HG03025 (cell line): ENCODE results near the gene FAHD2B.
"Not testable (repeated sequence)": the region's sequence is repeated elsewhere in the genome, so short reads cannot be mapped to it uniquely, and the experiment has no call there.

ENCODE experiments used
- ATAC-seq: cut with Tn5 transposase; IDR thresholded peaks from one replicate; pipeline ENCODE4 v1.9.1; 2021; ENCODE audit warnings: mild to moderate bottlenecking, moderate library complexity; ENCODE audit not compliant: unreplicated experiment, low FRiP score

Gene FAHD2B

DNA sequence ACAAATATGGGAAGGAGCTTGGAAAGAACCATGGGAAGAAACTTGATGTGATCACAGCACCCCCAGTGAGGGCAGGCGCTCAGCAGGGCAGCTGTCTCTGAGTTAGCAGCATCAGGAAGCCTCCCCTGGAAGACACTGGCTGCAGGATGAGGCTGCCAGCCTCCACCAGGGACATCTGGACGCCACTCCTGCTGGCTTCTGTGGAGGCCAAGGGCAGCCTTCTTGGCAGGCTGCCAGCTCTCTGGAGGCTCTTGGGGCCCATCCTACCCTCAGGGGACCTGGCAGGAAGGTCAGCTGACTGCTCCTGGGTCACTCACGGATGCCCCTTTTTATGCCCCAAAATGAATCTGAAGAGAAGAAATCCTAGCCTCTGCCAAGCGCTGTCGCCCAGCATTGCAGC lies 26.0 kb downstream of the FAHD2B start:
- ATAC-seq, result not testable (repeated sequence)

DNA sequence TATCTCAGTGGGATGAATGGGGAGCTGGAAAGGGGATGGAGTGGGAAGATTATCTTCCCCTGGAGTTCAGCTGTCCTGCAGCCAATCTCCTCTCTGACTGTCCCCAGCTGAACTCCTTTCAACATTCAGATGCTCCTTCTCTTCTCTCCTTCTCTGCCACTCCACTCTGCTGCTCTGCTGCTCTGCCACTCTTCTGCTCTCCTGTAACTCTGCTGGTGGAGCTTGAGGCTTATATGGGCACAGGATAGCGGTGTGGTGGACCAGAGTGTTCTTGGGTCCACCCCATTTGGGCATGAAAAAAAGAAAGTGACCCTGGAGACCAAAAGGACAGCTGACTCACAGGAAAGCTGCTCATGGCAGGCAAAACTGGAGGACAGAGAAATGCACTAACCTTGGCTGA lies 26.6 kb downstream of the FAHD2B start:
- ATAC-seq, result no peak

DNA sequence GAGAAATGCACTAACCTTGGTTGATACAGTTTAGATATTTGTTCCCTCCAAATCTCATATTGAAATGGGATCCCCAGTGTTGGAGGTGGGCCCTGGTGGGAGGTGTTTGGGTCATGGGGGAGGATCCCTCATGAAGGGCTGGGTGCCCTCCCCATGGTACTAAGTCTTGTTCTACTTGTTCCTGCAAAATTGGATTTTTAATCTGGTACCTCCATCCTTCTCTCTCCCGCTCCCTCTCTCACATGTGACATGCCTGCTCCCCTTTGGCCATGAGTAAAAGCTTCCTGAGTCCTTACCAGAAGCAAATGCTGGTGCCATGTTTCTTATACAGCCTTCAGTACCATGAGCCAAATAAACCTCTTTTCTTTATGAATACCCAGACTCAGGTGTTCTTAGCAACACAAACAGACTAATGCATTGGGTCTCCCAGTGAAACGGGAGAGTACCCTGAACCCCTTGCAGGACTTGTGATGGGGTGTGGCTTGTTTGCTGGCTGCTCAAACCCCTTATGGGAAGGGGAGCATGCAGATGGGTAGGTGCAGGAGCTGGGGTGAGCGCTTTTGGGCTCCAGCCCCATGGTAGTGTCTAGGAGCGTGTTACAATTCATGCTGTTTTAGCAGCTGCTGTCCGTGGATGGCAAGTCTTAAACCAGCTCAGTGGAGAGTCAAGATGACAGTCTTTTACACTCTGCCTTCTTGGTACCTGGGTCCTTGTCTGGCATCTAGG lies 27.2 kb downstream of the FAHD2B start:
- ATAC-seq, result no peak

DNA sequence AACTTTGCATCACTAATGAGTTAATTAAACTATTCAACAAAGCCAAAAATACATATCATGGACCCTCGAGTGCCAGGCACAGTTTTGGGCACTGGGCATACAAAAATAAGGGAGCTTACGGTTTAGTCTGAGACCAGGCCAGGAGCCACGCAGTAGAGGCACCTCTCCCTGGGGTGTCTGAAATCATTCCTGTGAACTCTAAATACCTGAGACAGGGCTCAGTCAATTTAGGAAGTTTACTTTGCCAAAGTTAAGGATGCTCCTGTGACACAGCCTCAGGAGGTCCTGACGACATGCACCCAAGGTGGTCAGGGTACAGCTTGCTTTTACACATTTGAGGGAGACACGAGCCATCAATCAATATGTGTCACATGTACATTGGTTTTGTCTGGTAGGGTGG lies 28.7 kb downstream of the FAHD2B start:
- not testable (repeated sequence) for ATAC-seq

DNA sequence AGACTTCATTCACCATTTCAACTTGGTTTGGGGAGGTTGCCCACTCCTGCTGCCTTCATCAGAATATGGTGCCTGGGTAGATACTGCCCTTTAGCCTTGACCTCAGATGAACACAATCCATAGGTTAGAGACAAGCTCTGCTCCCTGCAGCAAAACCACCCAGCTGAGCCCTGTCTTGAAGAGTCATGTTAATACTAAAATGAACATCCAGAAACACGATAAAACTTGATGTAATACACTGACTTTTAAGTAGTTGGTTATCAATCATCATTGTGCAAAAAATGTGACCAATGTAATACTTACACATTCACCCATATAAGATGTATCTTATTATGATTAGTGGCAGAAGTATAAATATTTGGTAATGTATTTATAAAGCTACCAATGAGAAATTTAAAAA lies 32.7 kb downstream of the FAHD2B start:
- ATAC-seq, result not testable (repeated sequence)

DNA sequence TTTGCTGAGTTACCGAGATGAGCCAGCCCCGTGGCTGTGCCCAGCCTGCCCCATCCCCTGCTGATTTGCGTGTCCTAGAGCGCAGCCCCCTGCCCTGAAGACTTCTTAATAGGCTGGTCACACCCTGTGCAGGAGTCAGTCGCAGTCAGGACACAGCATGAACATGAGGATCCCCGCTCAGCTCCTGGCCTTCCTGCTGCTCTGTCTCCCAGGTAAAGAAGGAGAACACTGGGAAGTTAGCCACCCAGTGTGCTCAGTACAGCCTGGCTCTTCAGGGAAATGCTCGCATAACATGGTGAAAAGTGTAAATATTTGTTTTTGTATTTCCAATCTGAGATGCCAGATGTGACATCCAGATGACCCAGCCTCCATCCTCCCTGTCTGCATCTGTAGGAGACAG lies 34.9 kb downstream of the FAHD2B start:
- ATAC-seq, result not testable (repeated sequence)

DNA sequence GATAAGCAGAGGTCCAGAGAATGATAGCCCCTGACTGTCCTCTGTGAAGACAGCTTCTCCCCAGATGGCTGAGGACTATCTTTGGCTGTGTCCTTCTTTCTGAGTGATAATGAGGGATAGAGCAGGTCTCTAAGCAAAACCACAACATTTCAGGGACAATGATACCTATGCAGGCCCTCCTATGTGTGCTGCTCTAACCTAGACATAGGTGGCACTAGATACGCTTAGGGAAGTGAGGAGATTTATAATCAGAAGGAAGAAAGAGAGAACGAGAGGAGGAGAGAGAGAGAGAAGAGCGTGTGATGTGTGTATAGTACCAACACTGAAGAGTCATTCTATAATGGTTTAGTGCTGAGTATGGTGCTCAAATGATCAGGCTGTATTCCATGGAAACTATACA lies 38.5 kb downstream of the FAHD2B start:
- not testable (repeated sequence) for ATAC-seq

DNA sequence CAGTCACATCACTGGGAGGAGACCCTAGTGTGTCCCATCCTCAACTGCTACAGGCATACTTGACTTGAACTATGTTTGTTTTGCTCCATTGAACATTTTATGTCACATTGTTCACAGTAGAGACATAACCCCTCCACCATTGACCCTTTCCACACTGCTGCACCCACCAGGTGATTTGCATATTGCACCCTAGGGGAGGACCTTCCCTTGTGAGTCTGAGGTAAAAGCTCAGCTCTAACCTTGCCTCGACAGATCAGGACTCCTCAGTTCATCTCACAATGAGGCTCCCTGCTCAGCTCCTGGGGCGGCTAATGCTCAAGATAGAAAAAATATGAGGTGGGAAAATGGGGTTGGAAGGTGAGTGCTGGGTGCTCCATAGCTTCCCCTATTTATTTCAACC lies 44.6 kb downstream of the FAHD2B start:
- ATAC-seq, result not testable (repeated sequence)

DNA sequence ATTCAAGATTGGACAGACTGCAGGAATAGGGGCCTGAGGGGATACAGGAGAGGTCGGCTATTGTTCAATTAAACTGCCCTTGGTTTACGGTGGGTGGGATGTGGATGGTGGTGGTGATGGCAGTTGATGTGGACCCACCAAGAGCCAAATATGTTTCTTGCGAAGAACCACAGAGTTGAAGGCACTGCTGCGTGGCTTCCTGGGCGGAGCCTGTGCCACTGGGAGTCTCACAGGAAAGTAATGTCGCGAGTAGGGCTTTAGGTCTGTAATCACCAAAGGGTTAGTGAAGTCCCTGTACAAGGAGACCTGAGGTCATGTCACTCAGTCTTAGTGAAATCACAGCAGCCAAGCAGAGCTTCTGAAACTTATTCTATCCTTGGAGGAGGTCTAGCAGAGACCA lies 46.2 kb downstream of the FAHD2B start:
- ATAC-seq, result not testable (repeated sequence)

DNA sequence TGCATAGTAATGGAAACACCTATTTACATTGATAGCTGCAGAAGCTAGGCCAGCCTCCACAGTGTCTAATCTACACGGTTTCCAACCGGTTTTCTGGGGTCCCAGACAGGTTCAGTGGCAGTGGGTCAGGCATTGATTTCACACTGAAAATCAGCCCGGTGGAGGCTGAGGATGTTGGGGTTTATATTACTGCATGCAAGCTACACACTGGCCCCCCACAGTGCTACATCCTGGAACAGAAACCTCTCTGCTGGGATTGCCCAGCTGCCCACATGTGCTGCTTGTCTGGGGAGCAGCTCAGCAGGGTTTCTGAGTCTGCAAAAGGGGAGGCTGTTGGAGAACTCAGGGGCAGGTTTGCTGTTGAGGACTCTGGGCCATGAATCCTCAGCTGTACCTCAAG lies 48.0 kb downstream of the FAHD2B start:
- not testable (repeated sequence) for ATAC-seq

DNA sequence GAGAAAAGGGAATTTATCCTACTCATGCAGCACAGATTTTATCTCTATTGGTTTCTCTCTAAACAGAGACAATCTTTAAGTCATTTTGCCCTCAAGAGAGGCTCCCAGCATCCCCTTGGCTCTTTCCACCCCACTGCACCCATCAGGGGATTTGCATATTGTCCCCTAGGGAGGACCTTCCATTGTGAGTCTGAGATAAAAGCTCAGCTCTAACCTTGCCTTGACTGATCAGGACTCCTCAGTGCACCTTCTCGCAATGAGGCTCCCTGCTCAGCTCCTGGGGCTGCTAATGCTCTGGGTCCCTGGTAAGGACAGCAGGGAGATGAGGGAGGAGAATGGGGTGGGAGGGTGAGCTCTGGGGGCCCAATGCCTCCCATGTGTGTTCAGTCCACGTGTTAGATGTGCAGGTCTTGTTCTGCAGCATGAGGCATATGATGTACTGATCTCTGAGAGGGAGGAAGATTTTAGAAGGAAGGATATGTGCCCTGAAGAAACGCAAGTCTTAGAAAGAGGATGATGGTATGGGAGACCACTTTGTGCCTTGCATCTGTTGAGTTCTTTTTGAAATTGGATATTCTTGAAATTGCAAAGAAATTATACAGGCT lies 48.7 kb downstream of the FAHD2B start:
- not testable (repeated sequence) for ATAC-seq
